ENCODE measurements around the gene STAT4. TPM values are rescaled to one million over a fixed set of nuclear protein-coding genes. Genes with fewer than 3 reads are reported as not detected.

The STAT4 gene
- total RNA-seq, 4 donors from 2014 or later: 0.34 to 2.7 (median 0.81) TPM; not detected in 1

DNA sequence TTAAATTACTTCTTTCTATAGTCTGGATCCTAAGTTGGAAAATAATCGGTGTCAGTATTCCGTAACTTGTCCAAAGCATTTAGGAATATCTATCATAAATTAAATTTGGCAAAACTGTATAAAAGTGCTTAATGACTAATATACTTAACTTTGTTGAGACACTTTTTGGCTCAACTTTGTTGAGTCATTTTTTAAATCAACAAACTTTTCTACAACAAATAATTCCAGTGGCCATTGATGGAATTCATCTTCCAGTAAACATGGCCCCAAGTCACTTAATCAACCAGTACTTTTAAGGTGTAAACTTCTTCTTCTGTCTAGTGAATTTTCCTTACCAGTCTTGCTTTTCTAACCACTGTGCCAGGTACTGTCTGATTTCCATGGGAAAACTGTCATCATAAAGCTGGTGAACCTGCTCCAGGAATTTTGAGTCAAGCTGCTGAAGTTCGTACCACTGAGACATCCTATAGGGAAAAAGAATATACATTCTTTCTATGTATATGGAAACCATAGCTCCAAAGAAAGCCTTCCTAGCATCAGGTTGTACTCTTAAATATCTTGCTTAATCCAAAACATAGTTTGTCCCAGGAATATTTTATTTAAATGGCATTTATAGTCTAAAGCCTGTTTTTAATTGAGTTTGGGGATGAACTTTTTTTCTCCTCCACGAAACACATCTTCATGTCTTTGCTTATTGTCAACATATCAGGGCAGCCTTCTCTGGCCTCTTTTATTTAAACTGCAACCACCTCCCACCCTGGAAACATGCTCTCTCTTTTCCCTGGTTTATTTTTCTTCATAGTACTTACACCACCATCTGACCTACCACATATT is 141.0 kb downstream of the STAT4 start:
- 88% methylated on average over 4 of the region's 4 CpGs for WGBS
- Histone ChIP-seq H3K4me3 (no peak overlapping the region), H3K27me3 (no peaks in the 10 kb centered on the region), H3K9me3 (no peaks in the 10 kb centered on the region), H3K36me3 (peaks cover 33% of the 10 kb centered on the region), H3K4me1 (peaks cover 33% of the 10 kb centered on the region), H3K27ac (no peak overlapping the region)
- TF ChIP-seq POLR2AphosphoS5 (IDR thresholded peaks at IDR 0.05) (no peak), EP300 (IDR thresholded peaks at IDR 0.05) (no peak), POLR2A (IDR thresholded peaks at IDR 0.05) (no peak)
- TF ChIP-seq, protein P1, sequence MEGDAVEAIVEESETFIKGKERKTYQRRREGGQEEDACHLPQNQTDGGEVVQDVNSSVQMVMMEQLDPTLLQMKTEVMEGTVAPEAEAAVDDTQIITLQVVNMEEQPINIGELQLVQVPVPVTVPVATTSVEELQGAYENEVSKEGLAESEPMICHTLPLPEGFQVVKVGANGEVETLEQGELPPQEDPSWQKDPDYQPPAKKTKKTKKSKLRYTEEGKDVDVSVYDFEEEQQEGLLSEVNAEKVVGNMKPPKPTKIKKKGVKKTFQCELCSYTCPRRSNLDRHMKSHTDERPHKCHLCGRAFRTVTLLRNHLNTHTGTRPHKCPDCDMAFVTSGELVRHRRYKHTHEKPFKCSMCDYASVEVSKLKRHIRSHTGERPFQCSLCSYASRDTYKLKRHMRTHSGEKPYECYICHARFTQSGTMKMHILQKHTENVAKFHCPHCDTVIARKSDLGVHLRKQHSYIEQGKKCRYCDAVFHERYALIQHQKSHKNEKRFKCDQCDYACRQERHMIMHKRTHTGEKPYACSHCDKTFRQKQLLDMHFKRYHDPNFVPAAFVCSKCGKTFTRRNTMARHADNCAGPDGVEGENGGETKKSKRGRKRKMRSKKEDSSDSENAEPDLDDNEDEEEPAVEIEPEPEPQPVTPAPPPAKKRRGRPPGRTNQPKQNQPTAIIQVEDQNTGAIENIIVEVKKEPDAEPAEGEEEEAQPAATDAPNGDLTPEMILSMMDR (IDR thresholded peaks at IDR 0.05): no peak
- DNase-seq (ENCODE audit: low spot score in 2 of 2): no peak

DNA sequence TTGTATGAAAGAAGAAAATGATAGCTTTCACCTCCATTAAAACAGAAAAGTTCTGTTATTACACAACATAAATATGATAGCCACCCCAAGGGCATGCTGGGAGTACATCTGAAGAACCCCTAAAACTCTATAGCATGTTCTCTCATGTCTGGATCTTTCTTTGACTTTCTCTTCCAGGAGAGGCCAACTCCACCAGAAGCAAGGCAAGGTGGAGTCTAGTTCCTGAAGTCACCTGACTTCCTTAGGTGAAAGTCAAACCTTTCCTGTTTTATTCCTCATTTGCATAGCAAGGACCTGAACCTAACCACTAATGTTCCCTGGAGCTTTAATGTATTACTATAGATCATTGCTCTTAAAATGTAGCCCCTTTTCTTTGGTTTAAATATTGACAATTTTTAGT is 142.5 kb downstream of the STAT4 start:
- Histone ChIP-seq H3K27ac (no peak overlapping the region), H3K27me3 (no peaks in the 10 kb centered on the region), H3K4me1 (peaks cover 27% of the 10 kb centered on the region), H3K4me3 (no peak overlapping the region), H3K36me3 (peaks cover 46% of the 10 kb centered on the region), H3K9me3 (no peaks in the 10 kb centered on the region)
- DNase-seq (ENCODE audit: low spot score in 2 of 2): no peak
- TF ChIP-seq POLR2A (IDR thresholded peaks at IDR 0.05) (no peak), EP300 (IDR thresholded peaks at IDR 0.05) (no peak), POLR2AphosphoS5 (IDR thresholded peaks at IDR 0.05) (no peak)
- TF ChIP-seq, protein P1 (IDR thresholded peaks at IDR 0.05): no peak

DNA sequence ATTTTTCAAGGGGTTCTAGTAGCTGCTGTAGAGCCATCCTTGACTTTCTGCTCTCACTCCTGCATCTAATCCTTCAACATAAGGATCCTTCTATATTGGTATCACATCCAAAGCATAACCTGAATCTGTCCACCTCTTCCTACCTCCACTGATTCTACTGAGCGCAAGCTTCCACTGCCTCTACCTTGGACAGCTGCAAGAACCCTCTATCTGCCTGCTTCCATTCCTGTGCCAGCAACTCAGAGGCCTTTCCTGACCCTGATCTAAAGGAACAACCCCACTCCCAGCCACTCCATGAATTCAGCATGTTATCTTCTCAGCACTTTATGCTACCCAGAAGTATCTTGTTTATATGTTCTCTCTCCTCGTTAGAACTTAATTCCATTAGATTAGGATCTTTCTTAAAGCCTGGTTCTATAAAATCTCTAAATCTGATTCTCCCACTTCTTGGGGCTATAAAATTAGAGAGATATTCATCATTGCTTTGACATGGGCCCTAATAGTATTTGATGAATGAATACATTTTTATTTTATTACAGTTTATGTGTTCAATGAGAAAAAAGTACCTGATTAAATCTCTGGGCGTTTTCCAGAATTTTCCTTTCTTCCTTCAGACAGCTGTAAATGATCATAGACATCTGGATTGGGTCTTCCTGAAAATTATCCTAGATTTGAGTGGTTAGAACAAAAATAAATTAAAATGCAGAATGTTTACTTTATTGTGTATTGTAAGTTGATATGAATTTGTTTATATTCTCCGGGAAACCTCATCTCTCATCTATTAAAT is 143.6 kb downstream of the STAT4 start:
- 75% methylated on average over 4 of the region's 4 CpGs for WGBS
- TF ChIP-seq POLR2AphosphoS5 (IDR thresholded peaks at IDR 0.05) (no peak), EP300 (IDR thresholded peaks at IDR 0.05) (no peak), POLR2A (IDR thresholded peaks at IDR 0.05) (no peak)
- TF ChIP-seq, protein P1 (IDR thresholded peaks at IDR 0.05): no peak
- Histone ChIP-seq H3K27me3 (no peaks in the 10 kb centered on the region), H3K4me1 (peaks cover 16% of the 10 kb centered on the region), H3K4me3 (no peak overlapping the region), H3K36me3 (peaks cover 56% of the 10 kb centered on the region), H3K9me3 (no peaks in the 10 kb centered on the region), H3K27ac (no peak overlapping the region)
- no peak for DNase-seq (ENCODE audit: low spot score in 2 of 2)

DNA sequence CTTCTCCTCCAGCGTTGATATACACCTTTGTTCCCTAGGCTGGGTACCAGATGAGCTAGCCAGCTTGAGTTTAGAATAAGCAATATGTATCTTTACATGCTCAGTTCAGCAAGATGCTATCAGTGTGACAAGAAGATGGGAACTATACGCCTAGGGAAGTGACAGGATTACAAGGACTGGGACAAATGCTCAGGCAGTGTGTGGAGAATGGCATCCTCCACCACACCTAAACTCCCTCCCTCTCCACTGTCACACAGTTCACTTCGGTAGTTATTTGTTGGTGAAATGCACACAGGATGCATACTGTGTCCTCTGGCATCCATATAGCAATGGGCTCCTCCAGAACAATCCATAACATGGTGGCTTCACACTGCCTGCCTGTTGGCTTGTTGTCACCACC is 144.5 kb downstream of the STAT4 start:
- Histone ChIP-seq H3K9me3 (no peaks in the 10 kb centered on the region), H3K27ac (no peak overlapping the region), H3K36me3 (peaks cover 60% of the 10 kb centered on the region), H3K27me3 (no peaks in the 10 kb centered on the region), H3K4me3 (no peak overlapping the region), H3K4me1 (peaks cover 14% of the 10 kb centered on the region)
- 100% methylated on average over 3 of the region's 3 CpGs for WGBS
- TF ChIP-seq POLR2A (IDR thresholded peaks at IDR 0.05) (no peak), POLR2AphosphoS5 (IDR thresholded peaks at IDR 0.05) (no peak), EP300 (IDR thresholded peaks at IDR 0.05) (no peak)
- TF ChIP-seq, protein P1 (IDR thresholded peaks at IDR 0.05): no peak
- DNase-seq (ENCODE audit: low spot score in 2 of 2): no peak
